SH-SY5Y (cell line): ENCODE results near the gene GALR1.

Source experiments
- GATA2 ChIP-seq: IDR thresholded peaks from 2 replicates; pipeline ENCODE4 v1.6.1; 2011; ENCODE audit warnings: mild to moderate bottlenecking, low read depth, low read length
- GATA3 ChIP-seq: IDR thresholded peaks from 2 replicates; pipeline ENCODE4 v1.6.1; 2011; ENCODE audit warnings: low read depth, mild to moderate bottlenecking, low read length, moderate library complexity

DNA sequence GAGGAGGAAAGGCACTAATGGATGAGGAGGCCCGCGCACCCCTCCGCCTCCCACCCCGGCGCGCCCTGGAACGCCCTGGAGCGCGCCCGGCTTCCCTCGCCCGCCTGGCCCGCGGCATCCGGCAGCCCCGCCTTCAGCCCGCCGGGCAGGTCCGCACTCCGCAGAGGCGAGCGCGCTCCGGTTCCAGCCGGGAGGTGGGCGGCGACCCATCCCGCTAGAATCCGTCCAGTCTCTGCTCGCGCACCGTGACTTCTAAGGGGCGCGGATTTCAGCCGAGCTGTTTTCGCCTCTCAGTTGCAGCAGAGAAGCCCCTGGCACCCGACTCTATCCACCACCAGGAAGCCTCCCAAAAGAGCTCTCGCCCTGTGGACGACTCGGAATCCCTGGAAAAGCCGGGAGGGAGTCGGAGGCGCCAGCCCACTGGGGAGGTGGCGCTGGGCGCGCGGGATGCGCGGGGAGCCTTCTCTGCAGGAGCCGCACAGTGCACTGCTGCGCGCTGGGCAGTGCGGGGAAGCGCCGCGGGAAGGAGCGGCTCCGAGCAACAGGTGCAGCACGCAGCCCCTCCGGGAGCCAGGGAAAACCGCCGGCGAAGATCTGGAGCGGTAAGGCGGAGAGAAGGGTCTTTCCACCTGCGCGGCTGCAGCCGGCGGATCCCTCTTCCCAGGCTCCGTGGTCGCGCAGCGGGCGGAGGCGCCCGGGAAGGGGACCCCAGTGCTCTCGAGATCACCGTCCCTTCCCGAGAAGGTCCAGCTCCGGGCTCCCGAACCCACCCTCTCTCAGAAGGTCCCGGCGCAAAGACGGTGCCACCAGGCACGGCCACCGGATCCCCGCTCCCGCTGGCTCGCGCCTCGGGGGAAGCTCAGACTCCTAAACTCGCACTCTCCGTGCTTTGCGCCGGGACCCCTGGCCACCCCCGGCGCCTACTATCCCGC is at the start of gene GALR1:
- TF ChIP-seq GATA2, result no peak
- no peak for TF ChIP-seq GATA3
